Left ventricle myocardium inferior (tissue), 1 donor: ENCODE measurements around the gene KCNJ16. TPM values are rescaled to one million over a fixed set of nuclear protein-coding genes. Genes with fewer than 3 reads are reported as not detected.

ENCODE experiments used
- DNase-seq: peaks from one replicate; pipeline ENCODE4 v3.0.0-alpha.2; 2020
- H3K27ac ChIP-seq: fragments of 200-600 bp; replicated peaks from 2 replicates; pipeline ENCODE4 v1.8.0; 2021
- H3K27me3 ChIP-seq: fragments of 200-600 bp; 2 replicates; pipeline ENCODE4 v1.8.0; 2021; ENCODE audit warnings: low read depth
- H3K36me3 ChIP-seq: fragments of 200-600 bp; 2 replicates; pipeline ENCODE4 v1.8.0; 2021
- H3K4me1 ChIP-seq: fragments of 200-600 bp; 2 replicates; pipeline ENCODE4 v1.8.0; 2021
- H3K4me3 ChIP-seq: fragments of 200-600 bp; 2 replicates; pipeline ENCODE4 v1.8.0; 2021; ENCODE audit warnings: mild to moderate bottlenecking, moderate library complexity
- H3K9me3 ChIP-seq: fragments of 200-600 bp; replicated peaks from 2 replicates; pipeline ENCODE4 v1.8.0; 2021
- intact Hi-C: fragments of 100-400 bp; cut with micrococcal nuclease; formaldehyde crosslinking; loops from one replicate; pipeline ENCODE4 v1.11.0; 2022
- long read RNA-seq: library from polyadenylated mRNA; unstranded; transcript quantifications from one replicate; pipeline ENCODE4 v2.0.0, GENCODE V29; 2021
- total RNA-seq: library from RNA; stranded (reverse); fragmentation: NEBNext Ultra II Directional; extraction: Animal tissue kit (Norgen Biotek cat#: 25700); gene quantifications from one replicate; pipeline ENCODE4 v1.2.1, GENCODE V29; 2021
- TF ChIP-seq, protein P1 (sequence below): fragments of 200-600 bp; IDR thresholded peaks from 2 replicates; pipeline ENCODE4 v1.8.0; 2021; ENCODE audit warnings: antibody characterized with exemption, mild to moderate bottlenecking, borderline replicate concordance
- donor health status: DM: no; HTN: yes; CAD: no; lungs with severe emphysema.

The KCNJ16 gene
- total RNA-seq = not detected
- long read RNA-seq = 0 reads

DNA sequence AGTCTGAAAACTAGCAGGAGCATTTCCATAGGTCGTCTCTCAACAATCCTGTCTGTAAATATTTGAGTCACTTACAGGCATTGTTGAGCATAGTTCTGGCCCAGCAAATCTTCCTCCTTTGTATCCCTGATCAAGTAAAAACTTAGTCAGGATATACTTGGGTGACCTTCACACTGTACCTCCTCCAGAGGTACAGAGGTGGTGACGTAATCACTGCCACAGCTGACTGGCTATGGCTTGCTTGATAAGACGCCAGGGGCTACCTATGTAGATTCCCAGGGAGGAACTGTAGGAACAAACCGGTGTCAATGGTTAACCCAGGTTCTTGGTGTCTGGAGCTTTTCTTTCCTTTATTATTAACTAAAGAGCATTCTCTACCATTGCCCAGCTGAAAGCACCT lies at the start of gene KCNJ16:
Gene KCNJ16, plus strand, starts transcription at position 270 of the 400 bp plus-strand sequence. CDS start 56,863 bp downstream, outside the sequence.
- Histone ChIP-seq H3K4me3 (no peak within 1 kb of the TSS), H3K9me3 (no peaks in the 10 kb centered on the region), H3K4me1 (no peaks in the 10 kb centered on the region), H3K27ac (no peak within 1 kb of the TSS), H3K36me3 (no peaks in the 10 kb centered on the region), H3K27me3 (no peaks in the 10 kb centered on the region)
- DNase-seq = no peak
- TF ChIP-seq, protein P1, sequence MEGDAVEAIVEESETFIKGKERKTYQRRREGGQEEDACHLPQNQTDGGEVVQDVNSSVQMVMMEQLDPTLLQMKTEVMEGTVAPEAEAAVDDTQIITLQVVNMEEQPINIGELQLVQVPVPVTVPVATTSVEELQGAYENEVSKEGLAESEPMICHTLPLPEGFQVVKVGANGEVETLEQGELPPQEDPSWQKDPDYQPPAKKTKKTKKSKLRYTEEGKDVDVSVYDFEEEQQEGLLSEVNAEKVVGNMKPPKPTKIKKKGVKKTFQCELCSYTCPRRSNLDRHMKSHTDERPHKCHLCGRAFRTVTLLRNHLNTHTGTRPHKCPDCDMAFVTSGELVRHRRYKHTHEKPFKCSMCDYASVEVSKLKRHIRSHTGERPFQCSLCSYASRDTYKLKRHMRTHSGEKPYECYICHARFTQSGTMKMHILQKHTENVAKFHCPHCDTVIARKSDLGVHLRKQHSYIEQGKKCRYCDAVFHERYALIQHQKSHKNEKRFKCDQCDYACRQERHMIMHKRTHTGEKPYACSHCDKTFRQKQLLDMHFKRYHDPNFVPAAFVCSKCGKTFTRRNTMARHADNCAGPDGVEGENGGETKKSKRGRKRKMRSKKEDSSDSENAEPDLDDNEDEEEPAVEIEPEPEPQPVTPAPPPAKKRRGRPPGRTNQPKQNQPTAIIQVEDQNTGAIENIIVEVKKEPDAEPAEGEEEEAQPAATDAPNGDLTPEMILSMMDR = no peak
- intact Hi-C loops = no loop called here

DNA sequence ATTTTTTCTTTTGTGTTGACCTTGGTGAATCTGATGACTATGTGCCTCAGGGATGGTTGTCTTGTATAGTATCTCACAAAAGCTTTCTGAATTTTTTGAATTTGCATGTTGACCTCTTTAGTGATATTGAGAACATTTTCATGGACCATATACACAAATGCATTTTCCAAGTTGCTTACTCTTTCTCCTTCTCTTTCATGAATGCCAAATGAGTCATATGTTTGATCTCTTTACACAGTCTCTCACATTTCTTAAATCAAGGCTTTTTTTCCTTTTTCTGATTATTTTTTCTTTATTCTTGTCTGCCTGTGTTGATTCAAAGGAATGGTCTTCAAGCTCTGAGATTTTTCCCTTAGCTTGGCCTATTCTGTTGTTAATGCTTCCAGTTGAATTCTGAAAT lies 46.6 kb upstream of the KCNJ16 start:
- Histone ChIP-seq H3K9me3 (no peaks in the 10 kb centered on the region), H3K4me1 (peaks cover 7% of the 10 kb centered on the region), H3K4me3 (no peak overlapping the region), H3K27ac (no peak overlapping the region), H3K36me3 (no peaks in the 10 kb centered on the region), H3K27me3 (no peaks in the 10 kb centered on the region)
- intact Hi-C loops = no loop called here
- DNase-seq = no peak
- TF ChIP-seq, protein P1 = no peak

DNA sequence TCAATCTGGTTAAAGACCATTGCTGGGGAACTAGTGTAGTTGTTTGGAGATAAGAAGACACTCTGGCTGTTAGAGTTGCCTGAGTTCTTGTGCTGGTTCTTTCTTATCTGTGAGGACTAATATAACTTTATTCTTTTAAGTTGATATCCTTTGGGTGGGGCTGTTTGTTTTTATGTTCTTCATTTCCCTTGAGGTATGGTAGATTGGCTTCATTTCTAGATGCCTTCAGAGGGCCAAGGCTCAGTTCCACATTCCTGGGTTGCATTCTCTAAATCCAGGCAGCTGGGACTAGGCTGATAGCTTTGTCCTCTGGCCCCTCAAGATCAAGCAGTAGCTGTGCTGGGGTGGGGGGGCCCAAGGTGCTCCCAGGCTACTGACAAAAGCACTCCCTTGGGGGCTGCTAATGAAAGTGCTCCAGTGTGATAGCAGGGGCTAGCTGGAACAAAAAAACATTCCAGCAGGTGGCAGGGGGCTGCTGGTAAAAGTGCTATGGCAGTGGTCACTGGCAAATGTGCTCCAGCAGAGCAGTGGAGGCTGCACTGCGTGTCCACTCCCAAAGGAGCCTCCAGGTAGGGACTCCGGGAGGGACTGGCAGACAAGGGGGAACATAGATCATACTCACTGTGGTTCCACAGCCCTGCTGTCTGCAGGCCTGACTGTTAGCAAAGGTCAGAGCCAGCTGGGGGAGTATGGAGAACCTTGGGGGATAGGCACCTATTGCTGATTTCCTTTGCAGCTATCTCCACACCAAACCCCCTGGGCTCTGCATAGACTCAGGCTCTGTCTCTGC lies 45.9 kb upstream of the KCNJ16 start:
- Histone ChIP-seq H3K27ac (no peak overlapping the region), H3K36me3 (no peaks in the 10 kb centered on the region), H3K27me3 (no peaks in the 10 kb centered on the region), H3K4me3 (no peak overlapping the region), H3K9me3 (no peaks in the 10 kb centered on the region), H3K4me1 (peaks cover 7% of the 10 kb centered on the region)
- TF ChIP-seq, protein P1 = no peak
- DNase-seq = no peak
- intact Hi-C loops = no loop called here

DNA sequence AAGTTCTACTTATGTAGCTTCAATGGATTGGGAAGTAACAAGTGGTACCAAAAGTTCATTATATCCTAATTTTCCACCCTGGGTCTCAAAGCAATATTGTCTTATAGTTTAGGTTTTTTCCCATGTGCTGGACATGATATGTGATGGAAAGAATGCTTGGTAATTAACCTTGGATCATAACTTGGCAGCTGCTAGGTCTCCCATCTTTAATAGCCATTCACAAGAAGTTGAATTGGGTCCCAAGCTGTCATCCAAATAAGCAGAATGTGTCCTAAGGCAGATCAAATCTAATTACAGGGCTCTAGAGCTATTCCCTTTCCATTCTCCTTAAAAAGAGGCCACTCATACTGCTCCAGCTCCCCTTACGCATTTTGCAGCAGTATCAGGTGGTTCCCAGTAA lies 44.7 kb upstream of the KCNJ16 start:
- H3K9me3 ChIP-seq = no peaks in the 10 kb centered on the region
- DNase-seq = no peak
- intact Hi-C loops = no loop called here
- TF ChIP-seq, protein P1 = no peak
- peaks cover 7% of the 10 kb centered on the region for H3K4me1 ChIP-seq
- H3K27me3 ChIP-seq = no peaks in the 10 kb centered on the region
- H3K4me3 ChIP-seq = no peak overlapping the region
- no peaks in the 10 kb centered on the region for H3K36me3 ChIP-seq
- no peak overlapping the region for H3K27ac ChIP-seq

DNA sequence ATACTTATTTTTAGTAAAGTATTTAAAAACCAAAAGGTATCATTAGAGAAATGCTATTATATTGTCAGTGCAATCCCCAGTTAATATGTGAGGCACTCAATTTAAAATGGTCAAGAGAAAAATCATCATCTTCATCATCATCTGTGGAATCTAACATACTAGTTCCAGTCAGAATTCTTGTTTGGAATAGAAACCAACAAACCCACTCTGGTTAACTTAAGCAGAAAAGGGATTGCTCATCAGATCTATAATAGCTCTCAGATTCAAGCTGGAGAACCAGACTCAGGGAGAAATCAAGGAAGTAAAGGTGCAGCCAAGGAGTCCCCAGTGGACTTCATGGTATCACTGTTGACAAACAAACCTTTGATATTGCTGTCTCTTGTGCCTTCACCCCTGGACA lies 43.7 kb upstream of the KCNJ16 start:
- Histone ChIP-seq H3K27me3 (no peaks in the 10 kb centered on the region), H3K9me3 (no peaks in the 10 kb centered on the region), H3K27ac (no peak overlapping the region), H3K4me3 (no peak overlapping the region), H3K4me1 (peaks cover 7% of the 10 kb centered on the region), H3K36me3 (no peaks in the 10 kb centered on the region)
- intact Hi-C loops = no loop called here
- TF ChIP-seq, protein P1 = no peak
- DNase-seq = no peak
